Fibroblast of mammary gland (primary cell): ENCODE measurements around the gene RFNG.

Source experiments
- DNase-seq: peaks from one replicate; pipeline ENCODE4 v3.0.0-alpha.2; 2010; ENCODE audit warnings: low read depth
- H3K4me3 ChIP-seq: 2 replicates; pipeline ENCODE4 v1.5.1; 2011; ENCODE audit warnings: low read depth, mild to moderate bottlenecking, low read length, moderate library complexity; ENCODE audit not compliant: control insufficient read depth
- CTCF ChIP-seq: conservative IDR thresholded peaks from 2 replicates; pipeline ENCODE4 v1.5.1; 2011; ENCODE audit warnings: low read depth, low read length, inconsistent platforms; ENCODE audit not compliant: control insufficient read depth, insufficient read depth

The RFNG gene

DNA sequence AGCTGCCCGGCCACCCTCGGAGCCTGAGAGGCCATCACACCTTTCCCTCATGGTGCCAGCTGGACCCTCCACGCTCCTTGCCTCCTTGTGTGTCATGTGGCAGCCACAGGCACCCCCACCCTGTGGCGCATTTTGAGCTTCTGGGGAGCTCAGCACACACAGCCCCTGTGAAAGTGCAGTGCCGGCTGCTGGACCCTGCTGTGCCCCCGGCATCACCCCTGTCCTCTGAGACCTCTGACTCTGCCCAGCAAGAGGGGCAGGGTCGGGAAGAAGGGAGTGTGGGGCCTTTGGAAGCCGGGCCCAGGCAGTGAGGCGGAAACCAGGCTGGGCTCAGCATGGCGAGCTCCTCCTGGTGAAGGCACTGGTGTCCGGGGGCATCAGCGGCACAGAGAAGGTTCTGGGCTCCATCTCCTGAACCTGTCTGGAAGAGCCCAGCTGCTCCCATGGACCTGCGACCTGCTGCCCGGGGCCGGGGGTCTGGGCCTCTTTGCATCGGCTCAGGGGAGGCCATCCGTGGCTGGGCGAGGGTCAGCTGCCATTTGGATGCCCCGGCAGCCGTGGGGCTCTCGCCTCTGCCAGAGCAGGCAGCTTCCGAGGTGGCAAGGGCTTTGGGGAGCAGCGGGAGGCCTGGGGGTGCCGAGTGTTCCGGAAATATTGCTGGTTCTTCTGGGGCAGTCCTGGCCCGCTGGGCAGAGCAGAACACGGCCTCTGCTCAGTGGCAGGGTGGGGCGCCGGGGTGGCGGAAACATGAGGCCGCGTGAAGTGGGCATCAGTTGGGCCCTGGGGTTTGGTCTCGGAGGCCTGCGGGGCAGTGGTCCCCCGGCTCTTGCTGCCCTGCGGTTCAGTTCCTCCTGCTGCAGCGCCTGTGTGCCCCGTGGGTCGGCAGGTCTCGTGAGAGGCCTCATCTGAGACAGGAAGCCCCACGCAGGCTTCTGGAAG is 46.8 kb downstream of the RFNG start:
- DNase-seq = no peak
- H3K4me3 ChIP-seq = no peak overlapping the region
- no peak for TF ChIP-seq CTCF

DNA sequence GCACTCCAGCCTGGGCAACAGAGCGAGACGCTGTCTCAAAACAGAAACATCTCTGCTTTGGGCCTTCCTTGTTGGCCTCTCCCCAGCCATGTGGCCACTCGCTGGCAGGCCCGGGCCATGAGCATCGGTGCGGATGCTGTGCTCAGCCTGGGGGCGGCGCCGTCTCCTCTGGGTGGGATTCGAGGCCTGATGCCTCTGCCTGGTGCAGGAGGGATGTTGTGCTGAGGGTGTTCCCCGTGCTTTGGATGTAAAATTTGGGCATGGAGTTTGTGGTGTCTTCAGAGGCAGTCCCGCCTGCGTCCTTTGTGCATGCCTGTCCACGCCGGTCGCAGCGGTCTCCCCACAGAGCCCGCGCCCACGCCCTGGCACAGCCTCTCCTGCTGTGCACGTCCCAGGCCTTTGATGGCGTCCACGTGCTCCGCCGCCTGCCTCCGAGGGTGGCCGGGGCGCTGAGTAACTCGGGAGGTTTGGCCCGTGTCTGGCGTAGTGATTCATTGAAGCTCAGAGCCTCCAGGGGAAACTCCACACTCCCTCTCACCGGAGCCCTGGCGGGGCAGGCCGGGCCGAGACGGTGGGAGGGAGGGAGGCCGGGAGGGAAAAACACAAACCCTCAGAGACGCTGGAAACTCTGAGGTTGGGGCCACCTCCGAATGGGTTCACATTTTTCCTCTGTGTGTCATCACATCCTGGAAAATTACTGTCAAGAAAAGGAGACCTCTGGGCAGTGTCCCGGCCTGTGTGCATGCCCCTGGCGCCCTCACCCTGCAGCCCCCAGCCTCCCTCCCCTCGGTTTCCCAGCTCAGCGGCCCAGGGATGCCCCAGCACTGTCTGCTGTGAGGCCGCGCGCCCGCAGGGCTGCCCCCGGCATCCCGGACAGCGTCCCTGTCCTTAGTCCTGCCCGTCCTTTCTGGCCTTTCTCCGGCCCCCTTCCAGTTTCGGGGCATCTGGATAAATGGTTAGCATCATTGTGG is 47.9 kb downstream of the RFNG start:
- TF ChIP-seq CTCF = no peak
- DNase-seq = peak; percentile 96
- no peak overlapping the region for H3K4me3 ChIP-seq

DNA sequence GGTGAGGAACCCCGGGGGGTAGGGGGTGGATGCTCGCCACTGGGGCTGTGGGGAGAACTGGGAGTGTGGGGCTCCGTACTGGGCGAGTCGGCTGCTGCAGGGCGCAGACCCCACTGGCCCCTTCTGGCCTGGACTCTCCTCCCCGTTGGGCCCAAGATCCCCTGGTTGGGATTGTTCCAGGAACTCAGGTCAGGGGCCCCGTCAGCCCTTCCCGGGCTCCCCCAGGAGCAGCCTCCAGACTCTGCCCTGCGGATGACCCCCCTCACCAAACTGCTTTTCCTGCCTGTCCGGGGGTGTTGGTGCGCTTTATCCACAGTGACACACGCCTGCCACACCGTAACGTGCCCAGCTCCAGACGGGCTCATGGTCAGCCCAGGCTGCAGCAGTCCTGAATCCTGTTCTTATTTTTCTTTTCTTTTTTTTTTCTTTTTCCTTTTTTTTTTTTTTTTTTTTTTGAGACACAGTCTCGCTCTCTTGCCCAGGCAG is 50.0 kb downstream of the RFNG start:
- no peak for TF ChIP-seq CTCF

DNA sequence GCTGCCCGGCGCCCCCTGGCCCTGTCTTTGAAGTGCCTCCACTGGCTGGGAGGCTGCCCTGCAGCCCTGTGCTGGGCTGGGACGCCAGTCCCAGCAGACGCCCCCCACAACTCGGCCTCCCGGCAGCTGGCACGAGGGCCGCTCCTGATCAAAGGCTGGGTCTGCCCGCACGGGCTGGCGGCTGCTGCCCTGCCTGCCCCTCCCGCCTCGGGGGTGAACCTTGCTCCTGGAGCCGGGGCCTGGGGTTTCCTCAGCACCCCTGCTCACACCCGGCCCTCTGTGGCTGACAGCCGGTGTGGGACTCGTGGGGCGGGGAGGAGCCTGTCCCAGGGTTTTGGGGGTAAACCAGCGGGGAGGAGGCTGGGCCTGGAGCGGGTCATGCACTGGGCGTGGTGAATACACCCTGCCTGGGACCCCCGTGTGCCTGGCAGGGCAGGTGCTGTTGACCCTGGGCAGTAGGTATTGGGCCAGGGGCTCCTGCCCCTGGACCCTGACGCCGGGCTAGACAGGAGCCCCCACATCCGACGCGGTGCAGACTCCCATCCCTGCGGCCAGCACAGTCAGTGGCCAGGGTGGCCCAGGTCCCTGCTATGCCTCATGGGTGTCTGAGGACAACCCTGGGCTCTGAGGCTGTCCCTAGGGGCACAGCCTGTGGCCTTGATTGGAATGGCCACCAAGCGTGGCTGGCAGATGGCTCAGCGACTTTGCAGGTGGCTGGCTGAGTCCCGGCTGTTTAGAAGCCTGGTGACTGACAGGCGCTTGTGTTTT is 50.6 kb downstream of the RFNG start:
- no peak for DNase-seq
- no peak overlapping the region for H3K4me3 ChIP-seq
- no peak for TF ChIP-seq CTCF

More for the DNA sequence above, 50.0 kb downstream of the RFNG start:
- DNase-seq = no peak
- no peak overlapping the region for H3K4me3 ChIP-seq

GRCh38 chr17:81999976-82000802 is 51.4 kb downstream of the RFNG start:
- no peak overlapping the region for H3K4me3 ChIP-seq
- TF ChIP-seq CTCF = no peak
- no peak for DNase-seq
